ENCODE results near the gene ZBTB7B.

- TF ChIP-seq CTCF (IDR thresholded peaks at IDR 0.05; ENCODE audit: low read length), result no peak
- TF ChIP-seq EZH2 (IDR thresholded peaks at IDR 0.05; ENCODE audit: borderline replicate concordance, low read length), result no peak
Measured at GRCh38 chr1:155049651-155050559, 47.3 kb downstream of the ZBTB7B start.
